ENCODE data around the gene PTPRA. TPM values are rescaled to one million over a fixed set of nuclear protein-coding genes. Genes with fewer than 3 reads are reported as not detected.

The PTPRA gene
- total and polyA plus RNA-seq, 2 of the 13 experiments (the other 11 are each of a cell fraction or from before 2014, with no cell fraction given) = 47.2 to 127 TPM

GRCh38 chr20:2872459-2873009 lies 747 bp upstream of the PTPRA start (continued):
- TF ChIP-seq GPN1 (CRISPR knock-in tag; IDR thresholded peaks at IDR 0.05; ENCODE audit: borderline replicate concordance) (no peak), NFIB (CRISPR knock-in tag; IDR thresholded peaks at IDR 0.05; ENCODE audit: borderline replicate concordance) (no peak), RNF2 (conservative IDR thresholded peaks at IDR 0.05; ENCODE audit: low read depth) (peak; percentile 58), ZNF136 (CRISPR knock-in tag; IDR thresholded peaks at IDR 0.05; ENCODE audit: low read depth) (no peak; the same call in 1 of the 2 replicates), ZNF333 (CRISPR knock-in tag; IDR thresholded peaks at IDR 0.05; ENCODE audit: borderline replicate concordance) (peak; percentile 24), ZNF674 (CRISPR knock-in tag; IDR thresholded peaks at IDR 0.05; ENCODE audit: low read depth) (no peak), RORA (CRISPR knock-in tag; IDR thresholded peaks at IDR 0.05) (no peak), HHEX (CRISPR knock-in tag; IDR thresholded peaks at IDR 0.05) (no peak), LCORL (IDR thresholded peaks at IDR 0.05) (no peak), LCORL (CRISPR knock-in tag; IDR thresholded peaks at IDR 0.05) (no peak), MAZ (IDR thresholded peaks at IDR 0.05; ENCODE audit: borderline replicate concordance, low read depth, low read length) (no peak), MAZ (CRISPR knock-in tag; IDR thresholded peaks at IDR 0.05; ENCODE audit: low read depth) (no peak; the same call in none of the 2 replicates), E2F2 (CRISPR knock-in tag; IDR thresholded peaks at IDR 0.05; ENCODE audit: borderline replicate concordance) (0 out of 2 replicates have a peak, but pooled peaks have one; percentile 42), ZNF280B (CRISPR knock-in tag; IDR thresholded peaks at IDR 0.05; ENCODE audit: borderline replicate concordance) (peak; percentile 88; the same call in 1 of the 2 replicates), DRAP1 (CRISPR knock-in tag; IDR thresholded peaks at IDR 0.05) (no peak), RCOR2 (CRISPR knock-in tag; IDR thresholded peaks at IDR 0.05) (no peak), ZNF619 (CRISPR knock-in tag; IDR thresholded peaks at IDR 0.05) (no peak), ZBTB42 (CRISPR knock-in tag; IDR thresholded peaks at IDR 0.05) (peak; percentile 40), ESRRA (CRISPR knock-in tag; IDR thresholded peaks at IDR 0.05; ENCODE audit: low read depth) (no peak; the same call in 1 of the 2 replicates), ELF3 (CRISPR knock-in tag; IDR thresholded peaks at IDR 0.05) (0 out of 2 replicates have a peak, but pooled peaks have one; percentile 51), NFE2L1 (CRISPR knock-in tag; IDR thresholded peaks at IDR 0.05; ENCODE audit: borderline replicate concordance) (no peak), ZNF569 (CRISPR knock-in tag; IDR thresholded peaks at IDR 0.05; ENCODE audit: borderline replicate concordance) (no peak)
- TF ChIP-seq, protein P1, sequence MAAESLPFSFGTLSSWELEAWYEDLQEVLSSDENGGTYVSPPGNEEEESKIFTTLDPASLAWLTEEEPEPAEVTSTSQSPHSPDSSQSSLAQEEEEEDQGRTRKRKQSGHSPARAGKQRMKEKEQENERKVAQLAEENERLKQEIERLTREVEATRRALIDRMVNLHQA (CRISPR knock-in tag; IDR thresholded peaks at IDR 0.05) = no peak
- TF ChIP-seq, protein P2, sequence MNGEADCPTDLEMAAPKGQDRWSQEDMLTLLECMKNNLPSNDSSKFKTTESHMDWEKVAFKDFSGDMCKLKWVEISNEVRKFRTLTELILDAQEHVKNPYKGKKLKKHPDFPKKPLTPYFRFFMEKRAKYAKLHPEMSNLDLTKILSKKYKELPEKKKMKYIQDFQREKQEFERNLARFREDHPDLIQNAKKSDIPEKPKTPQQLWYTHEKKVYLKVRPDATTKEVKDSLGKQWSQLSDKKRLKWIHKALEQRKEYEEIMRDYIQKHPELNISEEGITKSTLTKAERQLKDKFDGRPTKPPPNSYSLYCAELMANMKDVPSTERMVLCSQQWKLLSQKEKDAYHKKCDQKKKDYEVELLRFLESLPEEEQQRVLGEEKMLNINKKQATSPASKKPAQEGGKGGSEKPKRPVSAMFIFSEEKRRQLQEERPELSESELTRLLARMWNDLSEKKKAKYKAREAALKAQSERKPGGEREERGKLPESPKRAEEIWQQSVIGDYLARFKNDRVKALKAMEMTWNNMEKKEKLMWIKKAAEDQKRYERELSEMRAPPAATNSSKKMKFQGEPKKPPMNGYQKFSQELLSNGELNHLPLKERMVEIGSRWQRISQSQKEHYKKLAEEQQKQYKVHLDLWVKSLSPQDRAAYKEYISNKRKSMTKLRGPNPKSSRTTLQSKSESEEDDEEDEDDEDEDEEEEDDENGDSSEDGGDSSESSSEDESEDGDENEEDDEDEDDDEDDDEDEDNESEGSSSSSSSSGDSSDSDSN (CRISPR knock-in tag; IDR thresholded peaks at IDR 0.05) = peak; percentile 71
